Transverse colon (tissue), 4 donors: ENCODE results near the gene KIFAP3. TPM values are rescaled to one million over a fixed set of nuclear protein-coding genes. Genes with fewer than 3 reads are reported as not detected.

ENCODE experiments used
- DNase-seq: peaks from one replicate; pipeline ENCODE4 v3.0.0-alpha.2; 2019
- H3K27ac ChIP-seq, 4 donors: fragments of 200-600 bp; sonication (generic); 2 replicates each; pipeline ENCODE4 v1.5.1; 2016 to 2018; ENCODE audit warnings: inconsistent platforms in 4 of 4
- H3K27me3 ChIP-seq: fragments of 200-600 bp; sonication (generic); 2 replicates; pipeline ENCODE4 v1.5.1; 2017; ENCODE audit warnings: inconsistent platforms
- H3K36me3 ChIP-seq, 4 donors: fragments of 200-600 bp; sonication (generic); 2 replicates each; pipeline ENCODE4 v1.5.1; 2017 to 2019; ENCODE audit warnings: inconsistent platforms in 4 of 4
- H3K4me1 ChIP-seq, 4 donors: fragments of 200-600 bp; sonication (generic); 2 replicates each; pipeline ENCODE4 v1.5.1; 2017 to 2020; ENCODE audit warnings: inconsistent platforms in 4 of 4
- H3K4me3 ChIP-seq, 4 donors: fragments of 200-600 bp; sonication (generic); 1 replicate in 1 of 4; 2 replicates in 3 of 4; pipeline versions ENCODE4 v1.5.1 to v1.6.1; 2017 to 2019; ENCODE audit warnings: inconsistent platforms in 4 of 4
- H3K9me3 ChIP-seq, 2 donors: fragments of 200-600 bp; sonication (generic); 2 replicates each; pipeline ENCODE4 v1.5.1; 2017 to 2019; ENCODE audit warnings: inconsistent platforms in 2 of 2
- EP300 ChIP-seq: sonication (generic); formaldehyde crosslinking; IDR thresholded peaks from one replicate; pipeline ENCODE4 v1.6.1; 2017; ENCODE audit warnings: antibody characterized with exemption, low read depth
- POLR2A ChIP-seq: fragments of 450-650 bp; IDR thresholded peaks from one replicate; pipeline ENCODE4 v1.6.1; 2016; ENCODE audit warnings: antibody characterized with exemption, mild to moderate bottlenecking, moderate library complexity
- POLR2AphosphoS5 ChIP-seq, 3 donors: sonication (generic); formaldehyde crosslinking; IDR thresholded peaks; one replicate each; pipeline ENCODE4 v1.6.1; 2016; ENCODE audit warnings: antibody characterized with exemption in 3 of 3
- WGBS, 2 donors: methylation state at CpG; one replicate each; pipeline ENCODE4 v1.1.5; 2018; ENCODE audit warnings: low coverage in 1 of 2; 5-methylcytosine and 5-hydroxymethylcytosine counted together
- in situ Hi-C, 4 donors: fragments of 200-750 bp; cut with MboI; loops; one replicate each; pipeline versions ENCODE4 v1.15.0 to v1.15.1; 2017; ENCODE audit warnings: low sequenced_read_pairs in 3 of 4, low pct_ligation_motif_present in 1 of 4, low pct_unique_long_range_greater_than_20kb in 1 of 4
- intact Hi-C: fragments of 100-400 bp; cut with DNase I; formaldehyde crosslinking; loops from one replicate; pipeline ENCODE4 v1.15.1; 2023; ENCODE audit warnings: low total_unique reads
- total RNA-seq, 4 donors: library from RNA; depleted of rRNA; stranded (reverse); fragments of >200 nt; gene quantifications; one replicate each; pipeline ENCODE4 v1.1.0, GENCODE V29; 2016
- TF ChIP-seq, protein P1 (sequence below), 5 experiments: fragments of 200-600 bp in 3 of 5; fragments of 450-650 bp in 2 of 5; sonication (generic) in 3 of 5; IDR thresholded peaks; 1 replicate in 2 of 5; 2 replicates in 3 of 5; pipeline ENCODE4 v1.5.1; 2016 to 2017; ENCODE audit warnings: antibody characterized with exemption in 5 of 5, inconsistent platforms in 3 of 5, mild to moderate bottlenecking in 2 of 5, moderate library complexity in 1 of 5

The KIFAP3 gene
- total RNA-seq, 4 donors from 2014 or later, result 21.7 to 58.9 (median 27.1) TPM

DNA sequence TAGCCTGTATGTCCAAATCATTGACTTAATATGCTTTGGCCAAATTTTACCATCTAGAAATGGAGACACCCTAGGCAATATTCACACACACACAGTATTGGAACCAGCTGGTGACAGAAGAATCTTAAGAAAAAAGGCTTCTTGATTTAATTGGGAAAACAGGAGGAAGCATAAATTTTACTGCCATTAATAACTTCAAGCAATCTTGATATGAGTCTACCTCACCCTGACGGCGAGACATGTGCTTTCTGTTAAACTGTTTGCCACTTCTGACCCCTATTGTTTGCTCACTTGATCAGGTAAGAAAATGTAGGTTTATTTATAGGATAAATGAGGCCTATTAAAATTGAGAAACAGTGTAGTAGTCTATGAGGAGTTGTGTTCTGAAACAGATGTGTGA is 73.2 kb downstream of the KIFAP3 start:
- WGBS, 2 donors, result 87 to 100% methylated on average over 1 to 2 of the region's 2 CpGs
- H3K36me3 ChIP-seq, result no peaks in the 10 kb centered on the region
- intact Hi-C loops, result no loop called here
- H3K27ac ChIP-seq, result no peak overlapping the region
- in situ Hi-C loops, result no loop called here
- H3K9me3 ChIP-seq, result no peaks in the 10 kb centered on the region
- H3K4me1 ChIP-seq, result no peaks in the 10 kb centered on the region
- no peak overlapping the region for H3K4me3 ChIP-seq
- no peaks in the 10 kb centered on the region for H3K27me3 ChIP-seq
- DNase-seq, result no peak
- TF ChIP-seq EP300, result no peak
- no peak for TF ChIP-seq POLR2A
- no peak for TF ChIP-seq POLR2AphosphoS5 (IDR thresholded peaks at IDR 0.05)
- TF ChIP-seq, protein P1, sequence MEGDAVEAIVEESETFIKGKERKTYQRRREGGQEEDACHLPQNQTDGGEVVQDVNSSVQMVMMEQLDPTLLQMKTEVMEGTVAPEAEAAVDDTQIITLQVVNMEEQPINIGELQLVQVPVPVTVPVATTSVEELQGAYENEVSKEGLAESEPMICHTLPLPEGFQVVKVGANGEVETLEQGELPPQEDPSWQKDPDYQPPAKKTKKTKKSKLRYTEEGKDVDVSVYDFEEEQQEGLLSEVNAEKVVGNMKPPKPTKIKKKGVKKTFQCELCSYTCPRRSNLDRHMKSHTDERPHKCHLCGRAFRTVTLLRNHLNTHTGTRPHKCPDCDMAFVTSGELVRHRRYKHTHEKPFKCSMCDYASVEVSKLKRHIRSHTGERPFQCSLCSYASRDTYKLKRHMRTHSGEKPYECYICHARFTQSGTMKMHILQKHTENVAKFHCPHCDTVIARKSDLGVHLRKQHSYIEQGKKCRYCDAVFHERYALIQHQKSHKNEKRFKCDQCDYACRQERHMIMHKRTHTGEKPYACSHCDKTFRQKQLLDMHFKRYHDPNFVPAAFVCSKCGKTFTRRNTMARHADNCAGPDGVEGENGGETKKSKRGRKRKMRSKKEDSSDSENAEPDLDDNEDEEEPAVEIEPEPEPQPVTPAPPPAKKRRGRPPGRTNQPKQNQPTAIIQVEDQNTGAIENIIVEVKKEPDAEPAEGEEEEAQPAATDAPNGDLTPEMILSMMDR (IDR thresholded peaks at IDR 0.05), result no peak

GRCh38 chr1:169999761-170000160 is 74.7 kb downstream of the KIFAP3 start:
- H3K4me3 ChIP-seq, result no peak overlapping the region
- no peaks in the 10 kb centered on the region for H3K36me3 ChIP-seq
- WGBS, 2 donors, result 67% methylated on average over 2 of the region's 2 CpGs
- intact Hi-C loops, result no loop called here
- no peaks in the 10 kb centered on the region for H3K9me3 ChIP-seq
- no peaks in the 10 kb centered on the region for H3K4me1 ChIP-seq
- no peak for DNase-seq
- H3K27ac ChIP-seq, result no peak overlapping the region
- no peak for TF ChIP-seq POLR2AphosphoS5 (IDR thresholded peaks at IDR 0.05)
- TF ChIP-seq POLR2A, result no peak
- TF ChIP-seq, protein P1 (IDR thresholded peaks at IDR 0.05), result no peak
- no peak for TF ChIP-seq EP300
- in situ Hi-C loops, result no loop called here
- H3K27me3 ChIP-seq, result no peaks in the 10 kb centered on the region

GRCh38 chr1:169999331-169999741 is 75.2 kb downstream of the KIFAP3 start:
- no peak for DNase-seq

GRCh38 chr1:169995993-169996392 is 78.5 kb downstream of the KIFAP3 start:
- in situ Hi-C loops, result no loop called here
- WGBS, 2 donors, result 48 to 55% methylated on average over 2 of the region's 2 CpGs
- intact Hi-C loops, result no loop called here
- Histone ChIP-seq H3K4me3 (no peak overlapping the region), H3K27ac (no peak overlapping the region), H3K27me3 (no peaks in the 10 kb centered on the region), H3K9me3 (no peaks in the 10 kb centered on the region), H3K4me1 (no peaks in the 10 kb centered on the region), H3K36me3 (no peaks in the 10 kb centered on the region)
- TF ChIP-seq, protein P1 (IDR thresholded peaks at IDR 0.05), result no peak
- no peak for DNase-seq

More at GRCh38 chr1:169999331-169999741, 75.2 kb downstream of the KIFAP3 start:
- Histone ChIP-seq H3K27ac (no peak overlapping the region), H3K27me3 (no peaks in the 10 kb centered on the region), H3K4me1 (no peaks in the 10 kb centered on the region), H3K4me3 (no peak overlapping the region), H3K36me3 (no peaks in the 10 kb centered on the region), H3K9me3 (no peaks in the 10 kb centered on the region)
- intact Hi-C loops, result no loop called here
- 51 to 55% methylated on average over 4 of the region's 4 CpGs for WGBS, 2 donors
- in situ Hi-C loops, result no loop called here
- TF ChIP-seq, protein P1 (IDR thresholded peaks at IDR 0.05), result no peak
- TF ChIP-seq POLR2A (no peak), POLR2AphosphoS5 (IDR thresholded peaks at IDR 0.05) (no peak), EP300 (no peak)
